Islet precursor cell (in vitro differentiated cells): ENCODE measurements around the gene CCSER1.
"Not testable (repeated sequence)": the region's sequence is repeated elsewhere in the genome, so short reads cannot be mapped to it uniquely, and the experiment has no call there.

Experiments used
- DNase-seq: peaks from one replicate; pipeline ENCODE4 v3.0.0-alpha.2; 2018

Gene CCSER1

GRCh38 chr4:90458576-90458975 lies 331.4 kb downstream of the CCSER1 start:
- DNase-seq, result no peak

- DNase-seq, result no peak
These were observed 347.3 kb downstream of the CCSER1 start for GRCh38 chr4:90474484-90474883.

- no peak for DNase-seq
These were observed 348.8 kb downstream of the CCSER1 start for GRCh38 chr4:90476019-90476418.

DNA sequence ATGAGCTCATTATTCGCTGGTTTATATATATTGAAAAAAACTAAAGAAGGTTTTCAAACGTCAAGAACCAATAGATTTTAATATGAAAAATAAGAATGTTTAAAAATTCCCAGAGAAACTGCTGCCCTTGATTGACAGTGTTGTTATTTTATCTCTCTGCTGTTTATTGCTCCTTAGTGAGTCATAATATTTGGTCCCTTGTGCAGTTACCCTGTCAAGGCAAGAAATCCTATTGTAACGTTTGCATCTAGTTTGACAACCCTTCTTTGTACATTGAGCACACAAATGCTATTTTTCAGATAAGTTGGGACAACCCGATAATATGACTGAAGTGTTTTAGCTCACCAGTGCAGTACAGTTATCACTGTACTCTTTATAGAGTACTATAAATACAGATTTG lies 349.4 kb downstream of the CCSER1 start:
- DNase-seq, result no peak

GRCh38 chr4:90484894-90485293 lies 357.7 kb downstream of the CCSER1 start:
- not testable (repeated sequence) for DNase-seq

DNA sequence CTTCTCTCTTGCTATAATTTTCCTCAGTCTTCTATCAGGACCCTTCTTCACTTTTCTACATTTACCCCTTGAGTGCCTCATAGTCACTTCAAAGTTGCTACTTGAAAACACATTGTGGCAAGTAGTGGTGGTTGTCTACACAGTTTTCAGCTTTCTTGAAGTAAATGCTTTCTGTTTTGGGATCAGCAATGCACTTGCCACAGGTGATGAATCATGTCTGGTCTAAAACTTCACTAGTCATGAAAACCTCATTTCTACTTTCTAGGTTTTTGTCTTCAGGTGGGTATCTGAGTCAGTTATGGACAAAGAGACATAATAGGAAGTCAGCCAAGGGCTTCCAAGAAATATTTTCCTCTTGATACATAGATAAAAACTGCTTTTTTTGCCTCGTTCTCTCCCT lies 359.2 kb downstream of the CCSER1 start:
- no peak for DNase-seq

GRCh38 chr4:90495211-90495610 lies 368.0 kb downstream of the CCSER1 start:
- no peak for DNase-seq

- no peak for DNase-seq
These were observed 368.7 kb downstream of the CCSER1 start for GRCh38 chr4:90495936-90496335.

- no peak for DNase-seq
These were observed 371.0 kb downstream of the CCSER1 start for GRCh38 chr4:90498175-90498574.

DNA sequence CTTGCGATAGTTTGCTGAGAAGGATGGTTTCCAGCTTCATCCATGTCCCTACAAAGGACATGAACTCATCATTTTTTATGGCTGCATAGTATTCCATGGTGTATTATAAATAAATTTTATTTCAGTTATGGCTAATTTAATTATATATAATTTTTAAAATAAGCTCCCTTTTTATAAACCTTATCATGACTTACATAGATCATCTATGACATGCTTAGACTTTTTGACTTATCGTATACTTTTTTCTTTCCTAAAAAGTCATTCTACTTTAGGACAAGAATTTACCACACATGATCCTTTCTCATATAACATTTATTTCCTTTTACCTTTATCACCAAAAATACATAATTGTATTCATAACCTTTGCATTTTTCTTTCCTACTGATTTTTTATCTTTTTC lies 376.5 kb downstream of the CCSER1 start:
- DNase-seq, result no peak

DNA sequence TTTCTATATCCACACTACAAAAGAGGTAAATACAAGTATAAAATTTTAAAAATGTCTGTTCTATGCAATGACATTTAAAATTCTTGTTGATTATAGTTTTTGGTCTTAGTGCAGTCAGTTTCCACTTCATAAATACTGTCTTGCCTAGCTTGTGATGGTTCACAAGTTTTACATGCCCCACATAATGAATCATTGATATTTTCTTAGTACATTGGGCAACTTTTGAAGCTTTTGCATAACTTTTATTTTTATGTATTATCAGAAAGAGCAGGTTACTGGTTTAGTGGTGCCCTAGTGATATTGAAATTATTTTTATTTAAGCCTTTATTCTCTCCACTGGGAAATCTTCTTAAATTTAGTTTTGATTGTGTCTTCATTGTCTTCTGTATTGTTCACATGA lies 388.0 kb downstream of the CCSER1 start:
- no peak for DNase-seq

- DNase-seq, result no peak
These were observed 401.4 kb downstream of the CCSER1 start for GRCh38 chr4:90528551-90528950.

DNA sequence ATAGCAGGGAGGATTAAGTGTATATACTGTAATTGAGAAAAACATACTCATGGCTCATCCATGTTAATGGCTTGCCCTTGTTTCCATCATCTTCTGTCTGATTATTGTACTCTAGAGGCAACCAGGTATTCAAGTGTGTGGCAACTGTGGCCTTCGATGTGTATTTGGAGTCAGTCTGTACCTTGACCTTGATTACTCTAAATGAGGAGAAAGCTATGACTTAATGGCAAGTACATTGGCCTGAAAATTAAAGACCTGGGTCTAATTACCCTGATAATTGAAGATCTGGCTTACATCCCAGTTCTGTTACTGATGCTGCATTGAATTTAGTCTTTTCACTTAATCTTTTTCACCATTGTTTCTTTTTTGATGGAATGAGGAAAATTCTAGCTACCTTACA lies 409.2 kb downstream of the CCSER1 start:
- DNase-seq, result no peak

GRCh38 chr4:90537491-90537890 lies 410.3 kb downstream of the CCSER1 start:
- DNase-seq, result no peak

DNA sequence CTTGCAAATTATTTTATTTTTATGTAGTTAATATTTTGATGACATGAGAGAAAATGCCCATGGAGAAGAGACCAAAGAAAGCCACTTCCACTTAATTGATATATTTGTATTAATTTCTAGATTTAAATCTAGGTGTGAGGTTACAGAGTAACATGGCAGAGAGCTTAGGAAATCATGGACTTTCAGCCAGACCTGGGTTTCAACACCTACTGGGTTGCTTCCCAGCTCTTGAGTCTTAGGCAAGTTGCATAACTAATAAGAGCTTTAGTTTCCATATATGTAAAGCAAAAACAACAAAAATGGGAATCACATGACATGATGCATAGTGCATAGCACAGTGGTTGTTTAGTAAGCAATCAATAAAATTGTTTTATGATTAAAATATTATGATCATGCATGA lies 413.3 kb downstream of the CCSER1 start:
- no peak for DNase-seq

GRCh38 chr4:90542216-90542615 lies 415.0 kb downstream of the CCSER1 start:
- no peak for DNase-seq

DNA sequence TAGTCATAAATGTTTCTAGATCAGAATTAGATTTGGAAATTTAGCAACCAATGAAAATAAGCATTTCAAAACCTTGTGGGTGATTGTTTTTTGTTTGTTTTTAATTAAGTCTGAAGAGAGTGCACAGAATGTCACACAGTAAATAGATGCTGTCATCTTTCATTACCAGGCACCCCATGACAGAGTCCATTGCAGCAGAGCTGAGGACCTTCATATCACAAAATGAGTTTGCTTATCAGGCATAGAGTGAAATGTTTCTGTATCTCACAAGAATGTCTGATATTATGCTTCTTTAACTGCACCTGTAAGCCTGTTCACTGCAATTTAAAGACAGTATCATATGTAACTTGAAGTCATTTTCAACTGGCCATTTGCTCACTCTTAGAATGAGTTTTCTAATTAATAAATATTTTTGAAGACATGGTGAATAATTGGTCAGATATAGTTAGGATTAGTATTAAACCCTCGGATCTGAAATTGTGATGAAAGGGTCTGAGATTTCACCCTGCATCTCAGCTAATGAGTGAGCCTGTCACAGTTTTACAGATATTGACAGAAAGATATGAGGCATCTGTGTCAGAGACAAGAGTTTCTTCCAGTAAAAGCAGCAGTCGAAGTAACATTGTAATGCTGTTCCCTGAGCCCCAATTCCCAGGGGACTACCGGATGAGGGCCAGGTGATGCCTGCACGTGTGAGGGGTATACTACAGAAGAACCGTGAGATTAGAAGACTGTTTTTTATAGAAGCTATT lies 416.4 kb downstream of the CCSER1 start:
- DNase-seq, result no peak

- no peak for DNase-seq
These were observed 417.4 kb downstream of the CCSER1 start for GRCh38 chr4:90544532-90545045.

GRCh38 chr4:90545380-90545779 lies 418.2 kb downstream of the CCSER1 start:
- no peak for DNase-seq

DNA sequence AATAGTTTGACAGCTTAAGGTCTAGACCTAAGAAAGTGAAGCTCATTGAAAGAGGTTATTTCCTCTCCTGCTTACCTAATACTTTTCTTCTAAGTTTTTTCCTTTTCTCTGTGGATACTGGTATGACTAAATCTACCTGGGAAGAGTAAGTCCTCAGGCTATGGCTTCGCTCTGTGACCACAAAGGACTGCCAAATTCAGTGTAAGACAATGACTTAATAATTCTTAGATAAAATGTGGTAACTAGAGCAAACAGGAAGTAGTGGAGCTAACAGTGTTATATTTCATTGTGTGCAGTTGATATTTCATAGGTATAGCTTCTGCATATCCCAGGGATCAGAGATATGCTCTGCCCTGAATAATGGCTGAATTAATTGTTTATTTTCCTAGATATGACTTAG lies 418.9 kb downstream of the CCSER1 start:
- no peak for DNase-seq

DNA sequence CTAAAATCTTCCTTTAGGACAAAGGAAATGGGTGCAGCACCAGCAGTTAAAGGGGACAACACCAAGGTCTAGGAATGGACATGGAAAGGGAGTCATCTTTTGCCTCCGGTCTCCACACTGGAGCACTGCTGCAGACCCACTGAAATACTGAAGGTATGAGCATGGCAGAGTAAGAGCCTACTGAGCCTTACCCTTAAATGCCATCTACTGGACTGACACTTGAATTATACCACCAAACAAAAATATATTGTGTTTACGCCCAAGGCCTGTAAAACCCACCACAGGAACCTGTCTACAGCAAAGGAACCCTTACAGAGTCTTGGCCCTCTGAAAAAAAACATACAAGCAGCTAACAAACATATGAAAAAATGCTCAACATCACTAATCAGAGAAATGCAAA lies 443.4 kb downstream of the CCSER1 start:
- no peak for DNase-seq

- no peak for DNase-seq
These were observed 445.8 kb downstream of the CCSER1 start for GRCh38 chr4:90572996-90573395.

- no peak for DNase-seq
These were observed 448.2 kb downstream of the CCSER1 start for GRCh38 chr4:90575371-90575770.

- no peak for DNase-seq
These were observed 453.1 kb downstream of the CCSER1 start for GRCh38 chr4:90580326-90580725.

- DNase-seq, result no peak
These were observed 454.9 kb downstream of the CCSER1 start for GRCh38 chr4:90582087-90582486.
